ENCODE results near the gene ARID3A. TPM values are rescaled to one million over a fixed set of nuclear protein-coding genes. Genes with fewer than 3 reads are reported as not detected.
A peak's percentile ranks its signal among the peaks of the same experiment; 100 is the strongest.

ARID3A gene
- total and polyA plus RNA-seq, 2 of the 4 experiments (the other 2 are of a cell fraction) = 16.0 to 23.1 TPM

DNA sequence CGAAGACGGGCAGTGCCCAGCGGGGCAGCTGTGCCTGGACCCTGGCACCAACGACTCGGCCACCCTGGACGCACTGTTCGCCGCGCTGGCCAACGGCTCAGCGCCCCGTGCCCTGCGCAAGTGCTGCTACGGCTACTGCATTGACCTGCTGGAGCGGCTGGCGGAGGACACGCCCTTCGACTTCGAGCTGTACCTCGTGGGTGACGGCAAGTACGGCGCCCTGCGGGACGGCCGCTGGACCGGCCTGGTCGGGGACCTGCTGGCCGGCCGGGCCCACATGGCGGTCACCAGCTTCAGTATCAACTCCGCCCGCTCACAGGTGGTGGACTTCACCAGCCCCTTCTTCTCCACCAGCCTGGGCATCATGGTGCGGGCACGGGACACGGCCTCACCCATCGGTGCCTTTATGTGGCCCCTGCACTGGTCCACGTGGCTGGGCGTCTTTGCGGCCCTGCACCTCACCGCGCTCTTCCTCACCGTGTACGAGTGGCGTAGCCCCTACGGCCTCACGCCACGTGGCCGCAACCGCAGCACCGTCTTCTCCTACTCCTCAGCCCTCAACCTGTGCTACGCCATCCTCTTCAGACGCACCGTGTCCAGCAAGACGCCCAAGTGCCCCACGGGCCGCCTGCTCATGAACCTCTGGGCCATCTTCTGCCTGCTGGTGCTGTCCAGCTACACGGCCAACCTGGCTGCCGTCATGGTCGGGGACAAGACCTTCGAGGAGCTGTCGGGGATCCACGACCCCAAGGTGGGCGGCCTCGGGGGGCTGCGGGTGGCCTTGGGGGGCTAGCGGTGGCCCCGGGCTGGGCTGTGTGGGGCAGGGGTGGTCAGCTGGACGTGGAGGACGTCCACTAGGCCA is 79.2 kb downstream of the ARID3A start:
- CTCF ChIA-PET = no interaction called here
- dilution Hi-C loops (cut with HindIII; ENCODE audit: low sequenced_read_pairs, unreplicated experiment) (no loop called here), intact Hi-C loops (cut with micrococcal nuclease) (no loop called here), in situ Hi-C loops (cut with MboI; ENCODE audit: low sequenced_read_pairs) (no loop called here)
- no peaks in the 10 kb centered on the region for H3K9me3 ChIP-seq (ENCODE audit: control insufficient read depth, insufficient read depth, low read length)
- no peak overlapping the region for H2BK5ac ChIP-seq (ENCODE audit: low read depth, low read length, poor library complexity, severe bottlenecking)
- H2AK5ac ChIP-seq (ENCODE audit: low read depth, low read length) = peak overlapping the region; percentile 59
- H3K23ac ChIP-seq (ENCODE audit: low read depth, low read length) = no peak overlapping the region
- H3K4ac ChIP-seq (ENCODE audit: low read depth, low read length) = no peak overlapping the region
- peaks cover 14% of the 10 kb centered on the region for H3K4me1 ChIP-seq (ENCODE audit: control insufficient read depth, insufficient read depth, low read length)
- no peak overlapping the region for H4K91ac ChIP-seq (ENCODE audit: insufficient read depth, low read depth, low read length)
- BruUV-seq (replicated peaks) = no TSS peak
- no peak overlapping the region for H4K5ac ChIP-seq (ENCODE audit: low read depth, low read length)
- no peak overlapping the region for H2AFZ ChIP-seq (replicated peaks; ENCODE audit: low read length, poor library complexity)
- 95% methylated on average over 44 of the region's 70 CpGs; no CpG with 5 or more reads in 1 of the 2 experiments for WGBS, 2 experiments (ENCODE audit: extremely low coverage in 2 of 2, insufficient read length in 1 of 2)
- H3K56ac ChIP-seq (ENCODE audit: extremely low read depth, insufficient read depth, low read length) = no peak overlapping the region
- POLR2A ChIA-PET (ENCODE audit: unreplicated experiment) = no interaction called here
- H3K18ac ChIP-seq (ENCODE audit: low read depth, low read length) = no peak overlapping the region
- H3K79me1 ChIP-seq (ENCODE audit: low read depth in 1 of 2, low read length in 2 of 2) = peaks cover 0 to 8% of the 10 kb centered on the region in 2 experiments; a peak in 2 of 4 replicates
- H2AK9ac ChIP-seq (replicated peaks; ENCODE audit: low read depth, low read length, poor library complexity) = peak overlapping the region; percentile 72
- no peak overlapping the region for H3K4me2 ChIP-seq (ENCODE audit: low read depth, low read length)
- H4K8ac ChIP-seq (ENCODE audit: low read depth in 2 of 2, low read length in 2 of 2) = no peak overlapping the region
- no peak overlapping the region for H3K4me3 ChIP-seq (ENCODE audit: insufficient read depth, low read depth, low read length)
- ATAC-seq (ENCODE audit: low read depth) = no peak
- H3K9ac ChIP-seq (ENCODE audit: low read depth, low read length) = no peak overlapping the region
- no peaks in the 10 kb centered on the region for H3K9me1 ChIP-seq (ENCODE audit: insufficient read depth, low read length)
- no peak for DNase-seq
- no peak overlapping the region for H3K27ac ChIP-seq (ENCODE audit: insufficient read depth, low read length)
- no peak overlapping the region for H3K14ac ChIP-seq (replicated peaks; ENCODE audit: low read depth, low read length)
- TF ChIP-seq, protein P1, sequence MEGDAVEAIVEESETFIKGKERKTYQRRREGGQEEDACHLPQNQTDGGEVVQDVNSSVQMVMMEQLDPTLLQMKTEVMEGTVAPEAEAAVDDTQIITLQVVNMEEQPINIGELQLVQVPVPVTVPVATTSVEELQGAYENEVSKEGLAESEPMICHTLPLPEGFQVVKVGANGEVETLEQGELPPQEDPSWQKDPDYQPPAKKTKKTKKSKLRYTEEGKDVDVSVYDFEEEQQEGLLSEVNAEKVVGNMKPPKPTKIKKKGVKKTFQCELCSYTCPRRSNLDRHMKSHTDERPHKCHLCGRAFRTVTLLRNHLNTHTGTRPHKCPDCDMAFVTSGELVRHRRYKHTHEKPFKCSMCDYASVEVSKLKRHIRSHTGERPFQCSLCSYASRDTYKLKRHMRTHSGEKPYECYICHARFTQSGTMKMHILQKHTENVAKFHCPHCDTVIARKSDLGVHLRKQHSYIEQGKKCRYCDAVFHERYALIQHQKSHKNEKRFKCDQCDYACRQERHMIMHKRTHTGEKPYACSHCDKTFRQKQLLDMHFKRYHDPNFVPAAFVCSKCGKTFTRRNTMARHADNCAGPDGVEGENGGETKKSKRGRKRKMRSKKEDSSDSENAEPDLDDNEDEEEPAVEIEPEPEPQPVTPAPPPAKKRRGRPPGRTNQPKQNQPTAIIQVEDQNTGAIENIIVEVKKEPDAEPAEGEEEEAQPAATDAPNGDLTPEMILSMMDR (conservative IDR thresholded peaks at IDR 0.05; ENCODE audit: low read depth, low read length) = no peak
- no peak for TF ChIP-seq MAFK (IDR thresholded peaks at IDR 0.05; ENCODE audit: low read depth, low read length)
- TF ChIP-seq, protein P2, sequence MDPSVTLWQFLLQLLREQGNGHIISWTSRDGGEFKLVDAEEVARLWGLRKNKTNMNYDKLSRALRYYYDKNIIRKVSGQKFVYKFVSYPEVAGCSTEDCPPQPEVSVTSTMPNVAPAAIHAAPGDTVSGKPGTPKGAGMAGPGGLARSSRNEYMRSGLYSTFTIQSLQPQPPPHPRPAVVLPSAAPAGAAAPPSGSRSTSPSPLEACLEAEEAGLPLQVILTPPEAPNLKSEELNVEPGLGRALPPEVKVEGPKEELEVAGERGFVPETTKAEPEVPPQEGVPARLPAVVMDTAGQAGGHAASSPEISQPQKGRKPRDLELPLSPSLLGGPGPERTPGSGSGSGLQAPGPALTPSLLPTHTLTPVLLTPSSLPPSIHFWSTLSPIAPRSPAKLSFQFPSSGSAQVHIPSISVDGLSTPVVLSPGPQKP (IDR thresholded peaks at IDR 0.05; ENCODE audit: borderline replicate concordance, low read depth, low read length) = no peak
- TF ChIP-seq, protein P3, sequence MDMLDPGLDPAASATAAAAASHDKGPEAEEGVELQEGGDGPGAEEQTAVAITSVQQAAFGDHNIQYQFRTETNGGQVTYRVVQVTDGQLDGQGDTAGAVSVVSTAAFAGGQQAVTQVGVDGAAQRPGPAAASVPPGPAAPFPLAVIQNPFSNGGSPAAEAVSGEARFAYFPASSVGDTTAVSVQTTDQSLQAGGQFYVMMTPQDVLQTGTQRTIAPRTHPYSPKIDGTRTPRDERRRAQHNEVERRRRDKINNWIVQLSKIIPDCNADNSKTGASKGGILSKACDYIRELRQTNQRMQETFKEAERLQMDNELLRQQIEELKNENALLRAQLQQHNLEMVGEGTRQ (IDR thresholded peaks at IDR 0.05; ENCODE audit: low read depth, low read length) = no peak
- no peak for TF ChIP-seq MAZ (IDR thresholded peaks at IDR 0.05; ENCODE audit: borderline replicate concordance, low read depth, low read length)
- TF ChIP-seq RAD21 (IDR thresholded peaks at IDR 0.05; ENCODE audit: low read length) = no peak
- TF ChIP-seq BHLHE40 (IDR thresholded peaks at IDR 0.05; ENCODE audit: low read depth, low read length) = no peak
- no peak for TF ChIP-seq RCOR1 (IDR thresholded peaks at IDR 0.05; ENCODE audit: insufficient replicate concordance, low read length)
- no peak for TF ChIP-seq MXI1 (IDR thresholded peaks at IDR 0.05; ENCODE audit: borderline replicate concordance, low read depth, low read length)
- TF ChIP-seq CHD1 (IDR thresholded peaks at IDR 0.05; ENCODE audit: low read depth, low read length) = no peak
- TF ChIP-seq NFE2L2 (IDR thresholded peaks at IDR 0.05; ENCODE audit: low read depth, low read length) = no peak
- no peak for TF ChIP-seq POLR2A (IDR thresholded peaks at IDR 0.05; ENCODE audit: low read depth, low read length)
- TF ChIP-seq RFX5 (IDR thresholded peaks at IDR 0.05; ENCODE audit: low read depth, low read length) = no peak
- TF ChIP-seq CEBPB (IDR thresholded peaks at IDR 0.05; ENCODE audit: low read depth, low read length) = no peak
- H2BK15ac ChIP-seq (ENCODE audit: low read depth, low read length) = no peak overlapping the region
- peaks cover 11% of the 10 kb centered on the region; the same call in 1 of the 2 replicates for H3K27me3 ChIP-seq (ENCODE audit: control insufficient read depth, insufficient read depth, low read length)
- peaks cover 25% of the 10 kb centered on the region for H4K20me1 ChIP-seq (ENCODE audit: insufficient read depth, low read length)
- no peak overlapping the region for H2BK120ac ChIP-seq (ENCODE audit: low read depth, low read length)
- H2BK20ac ChIP-seq (ENCODE audit: low read depth, low read length) = no peak overlapping the region
- peaks cover 2% of the 10 kb centered on the region; the same call in 1 of the 2 replicates for H3K36me3 ChIP-seq (ENCODE audit: control insufficient read depth, insufficient read depth, low read length)

Data from IMR-90 (cell line).